ENCODE results near the gene CNOT8.
A peak's percentile ranks its signal among the peaks of the same experiment; 100 is the strongest.
"Not testable (repeated sequence)": the region's sequence is repeated elsewhere in the genome, so short reads cannot be mapped to it uniquely, and the experiment has no call there.

CNOT8 gene

DNA sequence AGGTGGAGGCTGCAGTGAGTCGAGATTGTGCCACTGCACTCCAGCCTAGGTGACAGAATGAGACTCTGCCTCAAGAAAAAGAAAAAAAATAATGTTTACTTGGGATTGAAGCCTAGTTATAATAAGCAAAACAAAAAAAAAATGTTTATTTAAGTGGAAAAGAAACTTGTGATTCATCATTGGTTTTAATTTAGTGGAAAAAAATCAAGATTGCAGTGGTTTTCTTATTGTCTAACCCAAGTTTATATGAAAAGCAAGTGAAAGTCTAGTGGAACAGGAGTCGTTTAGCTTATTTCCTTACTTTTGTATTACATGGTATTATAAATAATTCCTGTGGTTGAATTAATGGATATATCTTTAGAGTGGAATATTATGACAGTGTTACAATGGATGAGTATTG is 8.4 kb downstream of the CNOT8 start:
- DNase-seq: no peak

DNA sequence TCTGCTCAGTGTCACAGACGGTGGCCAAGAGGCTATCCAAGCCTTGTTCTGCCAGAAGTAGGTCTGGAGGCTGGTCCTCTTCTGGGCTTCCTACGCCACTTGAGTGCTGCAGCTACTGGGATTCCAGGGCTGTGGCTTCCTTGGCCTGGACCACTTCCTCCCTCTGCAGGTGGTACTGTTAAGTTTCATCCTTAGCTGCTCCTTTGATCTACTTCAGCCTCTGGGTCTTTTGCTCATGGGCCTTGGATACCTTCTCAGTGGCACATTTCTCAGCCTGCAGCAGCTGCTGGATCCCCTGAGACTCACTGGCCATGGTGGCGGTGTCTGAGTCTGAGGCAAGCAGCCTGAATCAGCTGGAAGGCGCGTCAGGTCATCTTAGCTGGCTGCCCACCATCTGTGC is 10.3 kb downstream of the CNOT8 start:
- peak in 1 of 2 experiments; percentile 28 for DNase-seq

DNA sequence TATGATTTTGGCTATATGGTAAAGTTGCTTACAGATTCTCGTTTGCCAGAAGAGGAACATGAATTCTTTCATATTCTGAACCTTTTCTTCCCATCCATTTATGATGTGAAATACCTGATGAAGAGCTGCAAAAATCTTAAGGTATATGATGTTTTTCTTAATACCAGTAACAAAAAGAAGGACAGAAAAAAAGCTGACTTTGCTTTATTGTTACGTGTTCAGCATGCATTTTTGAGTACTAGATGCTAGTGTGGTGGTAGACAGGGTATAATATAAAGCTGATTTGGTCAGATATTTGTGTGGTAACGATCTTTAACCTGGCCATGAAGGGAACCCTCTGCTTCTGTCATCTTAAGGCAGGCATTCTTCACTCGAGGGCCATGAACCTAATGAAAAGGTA is 13.3 kb downstream of the CNOT8 start:
- DNase-seq: no peak

GRCh38 chr5:154873791-154874331 is 15.4 kb downstream of the CNOT8 start:
- DNase-seq: no peak

DNA sequence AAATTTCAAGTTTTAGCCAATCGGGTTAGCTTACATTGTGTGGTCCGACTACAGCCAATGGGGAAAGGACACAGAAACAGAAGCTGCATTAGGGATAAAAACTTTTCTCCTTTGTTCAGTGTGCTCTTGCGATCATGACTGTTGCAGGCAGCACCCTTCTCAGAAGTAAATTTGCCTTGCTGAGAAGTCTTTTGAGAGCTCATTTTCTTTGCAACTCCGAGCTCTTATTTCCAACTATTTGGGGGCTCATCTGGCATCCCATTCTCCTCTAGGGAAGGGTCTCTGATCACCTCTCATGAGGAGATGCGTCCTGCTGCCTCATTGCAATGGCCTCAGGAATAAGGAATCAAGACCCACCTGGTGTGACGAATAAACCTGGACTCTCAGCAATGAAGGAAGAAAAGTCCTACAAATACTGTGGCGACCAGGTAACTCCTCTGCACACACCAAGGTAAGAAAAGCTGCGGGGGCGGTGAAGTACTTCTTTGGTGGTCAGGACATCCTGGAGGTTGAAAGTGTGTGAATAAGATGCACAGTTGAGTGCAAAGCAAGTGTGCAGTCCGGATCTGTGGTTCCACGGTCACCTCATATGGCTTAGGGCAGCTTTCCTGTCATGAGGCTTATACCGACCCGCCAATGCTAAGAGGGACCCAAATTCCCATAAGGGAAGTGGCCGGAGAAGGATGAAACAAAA is 20.4 kb downstream of the CNOT8 start:
- DNase-seq: no peak

- no peak for DNase-seq
Measured at GRCh38 chr5:154881986-154882385, 23.6 kb downstream of the CNOT8 start.

DNA sequence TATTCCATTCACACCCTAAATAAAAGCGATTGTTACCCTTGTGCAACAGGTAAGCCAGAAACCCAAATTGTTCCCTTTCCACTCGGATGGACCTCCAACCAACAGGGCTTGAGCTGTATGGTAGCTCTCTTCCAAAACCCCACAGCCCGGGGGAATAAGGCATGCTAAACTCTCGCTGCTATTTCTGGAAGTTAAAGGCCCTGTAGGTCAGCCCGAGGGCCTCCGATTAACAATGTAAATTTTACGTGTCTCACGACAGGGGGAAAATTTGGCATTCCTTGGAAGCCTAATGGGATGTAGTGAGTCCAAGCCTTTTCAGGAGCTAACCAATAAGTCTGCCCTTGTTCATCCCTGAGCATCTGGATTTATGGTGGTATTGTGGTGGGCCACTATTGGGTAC is 26.0 kb downstream of the CNOT8 start:
- DNase-seq: no peak

- no peak for DNase-seq
Measured at GRCh38 chr5:154885439-154885838, 27.0 kb downstream of the CNOT8 start.

- DNase-seq: no peak
Measured at GRCh38 chr5:154892369-154892771, 33.9 kb downstream of the CNOT8 start.

- no peak for DNase-seq
Measured at GRCh38 chr5:154893381-154893780, 35.0 kb downstream of the CNOT8 start.

- DNase-seq: no peak
Measured at GRCh38 chr5:154895606-154896561, 37.5 kb downstream of the CNOT8 start.

DNA sequence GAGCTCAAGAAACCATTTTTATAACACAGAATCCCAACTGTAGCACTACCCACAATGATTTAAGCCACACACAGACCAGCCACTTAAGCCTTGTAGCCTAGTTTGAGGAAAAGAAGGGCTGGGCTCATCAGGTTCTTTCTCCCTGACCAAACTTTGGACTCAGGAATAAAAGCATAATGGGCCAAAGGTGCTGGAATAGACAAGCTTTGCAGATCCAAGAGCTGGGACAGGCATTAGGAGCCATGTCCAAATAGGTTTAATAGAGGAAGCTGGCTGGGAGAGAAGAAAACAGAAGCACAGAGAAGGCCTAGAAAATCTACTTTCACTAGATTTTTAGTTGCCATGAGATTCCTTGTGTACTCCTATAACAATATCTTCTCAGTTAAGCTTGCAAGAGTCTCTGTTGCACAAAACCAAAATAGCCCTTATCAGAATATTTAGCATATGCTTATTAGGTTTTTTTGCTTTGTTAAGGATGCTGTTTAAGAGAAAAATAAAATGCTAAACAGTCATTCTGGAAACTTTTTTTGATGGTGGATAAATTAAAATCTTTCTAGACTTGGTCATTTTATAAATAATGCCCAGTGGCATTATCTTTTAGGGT is 38.2 kb downstream of the CNOT8 start:
- DNase-seq: no peak

- DNase-seq: no peak
Measured at GRCh38 chr5:154898210-154898609, 39.8 kb downstream of the CNOT8 start.

DNA sequence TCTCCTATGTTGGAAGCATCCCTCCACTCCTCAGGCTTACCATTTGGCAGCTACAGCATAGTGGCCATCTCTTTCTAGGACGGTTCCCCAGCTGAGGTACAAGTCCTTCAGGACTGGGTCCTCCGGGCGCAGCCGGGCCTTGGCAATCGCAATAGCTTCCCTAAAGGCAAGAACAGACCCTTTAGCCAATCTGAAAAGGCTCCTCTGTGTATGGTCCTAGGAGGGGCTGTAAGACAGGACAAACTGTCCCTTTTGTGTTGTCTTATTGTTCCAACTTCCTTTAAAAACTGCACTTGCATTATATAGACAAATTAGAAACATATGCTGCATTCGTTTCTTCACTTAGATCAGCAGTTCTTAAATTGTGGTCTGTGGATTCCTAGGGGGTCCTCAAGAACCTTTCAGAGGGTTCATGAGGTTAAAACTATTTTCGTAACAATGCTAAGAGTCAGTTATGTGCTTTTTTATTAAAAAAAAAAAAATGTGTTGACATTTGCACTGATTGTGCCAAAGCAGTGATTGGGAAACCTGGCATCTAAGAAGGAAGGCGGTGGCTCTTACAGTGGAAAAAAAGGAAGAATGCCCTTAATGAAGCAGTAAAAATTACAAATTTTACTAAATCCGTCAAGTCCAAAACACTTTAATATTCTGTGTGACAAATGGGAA is 40.9 kb downstream of the CNOT8 start:
- DNase-seq: no peak

GRCh38 chr5:154900066-154900465 is 41.6 kb downstream of the CNOT8 start:
- no peak for DNase-seq

DNA sequence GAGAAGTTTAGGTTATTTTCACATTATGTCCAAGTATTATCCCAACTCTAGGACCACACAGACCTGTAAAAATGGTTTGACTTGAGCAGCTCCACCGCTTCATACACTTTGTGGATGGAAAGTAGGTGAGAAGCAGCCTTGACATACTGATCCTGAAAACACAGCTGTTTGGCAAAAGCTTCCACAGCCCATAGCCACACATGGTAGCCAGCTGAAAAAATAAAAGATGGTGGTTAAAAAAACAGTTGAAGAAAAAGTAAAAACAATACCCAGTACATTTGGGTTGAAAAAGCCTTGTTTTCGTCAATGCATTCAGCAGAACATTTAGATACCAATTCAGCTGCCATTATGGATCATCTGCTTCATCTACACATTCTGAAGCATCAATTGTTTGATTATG is 42.8 kb downstream of the CNOT8 start:
- DNase-seq: no peak

DNA sequence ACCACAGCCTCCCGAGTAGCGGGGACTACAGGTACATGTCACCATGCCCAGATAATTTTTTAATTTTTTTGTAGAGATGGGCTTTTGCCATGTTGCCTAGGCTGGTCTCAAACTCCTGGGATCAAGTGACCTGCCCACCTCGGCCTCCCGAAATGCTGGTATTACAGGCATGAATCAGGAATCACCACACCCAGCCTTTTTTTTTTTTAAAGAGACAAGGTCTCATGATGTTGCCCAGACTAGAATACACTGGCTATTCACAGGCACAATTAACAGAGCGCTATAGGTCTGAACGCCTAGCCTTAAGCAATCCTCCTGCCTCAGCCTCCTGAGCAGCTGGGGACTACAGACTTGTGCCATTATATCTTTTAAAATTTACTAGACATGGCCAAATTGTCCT is 43.5 kb downstream of the CNOT8 start:
- DNase-seq: no peak

- DNase-seq: not testable (repeated sequence)
Measured at GRCh38 chr5:154905601-154906000, 47.2 kb downstream of the CNOT8 start.

- DNase-seq: no peak
Measured at GRCh38 chr5:154916874-154917273, 58.4 kb downstream of the CNOT8 start.

- DNase-seq: no peak
Measured at GRCh38 chr5:154917757-154918156, 59.3 kb downstream of the CNOT8 start.

DNA sequence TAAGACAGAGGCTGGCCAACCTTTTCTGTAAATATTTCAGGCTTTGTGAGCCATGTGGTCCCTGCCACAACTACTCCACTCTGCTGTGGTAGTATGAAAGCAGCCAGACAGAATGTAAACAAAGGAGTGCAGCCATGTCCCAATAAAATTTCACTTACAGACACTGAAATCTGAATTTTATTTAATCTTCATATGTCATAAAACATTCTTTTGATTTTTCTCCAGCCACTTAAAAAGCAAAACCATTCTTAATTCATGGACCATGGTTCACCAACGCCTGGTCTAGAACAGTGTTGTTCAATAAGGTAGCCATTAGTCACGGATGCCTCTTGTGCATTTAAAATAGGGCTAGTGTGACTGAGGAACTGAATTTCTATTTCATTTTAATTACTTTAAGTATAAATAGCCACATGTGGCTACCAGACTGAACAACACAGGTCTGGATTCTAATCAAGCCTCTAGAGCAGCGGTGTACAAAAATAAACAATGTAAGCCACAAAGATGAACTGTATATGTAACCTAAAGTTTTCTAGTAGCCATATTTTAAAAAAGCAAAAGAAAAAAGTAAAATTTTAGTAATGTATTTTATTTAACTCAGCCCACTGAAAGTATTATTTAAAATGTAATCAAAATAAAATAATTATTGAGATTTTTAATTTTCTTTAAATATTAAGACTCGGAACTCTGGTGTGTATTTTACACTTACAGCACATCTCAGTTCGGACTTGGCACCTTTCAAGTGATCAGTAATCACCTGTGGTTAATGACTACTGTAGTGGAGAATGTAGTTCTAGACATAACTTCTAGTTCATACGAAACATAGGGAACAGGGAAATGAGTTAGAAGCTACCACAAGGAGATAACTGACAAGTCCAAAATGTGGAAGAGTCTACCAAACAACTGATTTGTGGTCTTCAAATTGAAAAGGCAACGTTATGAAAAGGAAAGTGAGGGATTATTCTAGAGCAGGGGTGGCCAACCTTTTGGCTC is 65.3 kb downstream of the CNOT8 start:
- no peak for DNase-seq
